Hepatocyte (in vitro differentiated cells): ENCODE results near the gene ARHGAP6. TPM values are rescaled to one million over a fixed set of nuclear protein-coding genes. Genes with fewer than 3 reads are reported as not detected.

Source experiments
- DNase-seq: peaks from one replicate; pipeline ENCODE4 v3.0.0-alpha.2; 2016; ENCODE audit warnings: low spot score
- H2AFZ ChIP-seq: fragments of 200-600 bp; sonication (generic); 2 replicates; pipeline ENCODE4 v1.6.0; 2016; ENCODE audit warnings: antibody characterized with exemption, mild to moderate bottlenecking
- H3K27ac ChIP-seq: fragments of 200-600 bp; sonication (generic); 2 replicates; pipeline ENCODE4 v1.5.1; 2016; ENCODE audit warnings: mild to moderate bottlenecking
- H3K27me3 ChIP-seq: fragments of 200-600 bp; sonication (generic); 2 replicates; pipeline ENCODE4 v1.6.1; 2016
- H3K36me3 ChIP-seq: fragments of 200-600 bp; sonication (generic); replicated peaks from 2 replicates; pipeline ENCODE4 v1.5.1; 2016; ENCODE audit warnings: low read depth; ENCODE audit not compliant: insufficient read depth
- H3K4me1 ChIP-seq: fragments of 200-600 bp; sonication (generic); 2 replicates; pipeline ENCODE4 v1.5.1; 2016; ENCODE audit warnings: mild to moderate bottlenecking, moderate library complexity; ENCODE audit not compliant: insufficient read depth
- H3K4me2 ChIP-seq: fragments of 200-600 bp; sonication (generic); 2 replicates; pipeline ENCODE4 v1.6.0; 2016
- H3K4me3 ChIP-seq: fragments of 200-600 bp; sonication (generic); 2 replicates; pipeline ENCODE4 v1.5.1; 2016; ENCODE audit warnings: mild to moderate bottlenecking
- H3K79me2 ChIP-seq: fragments of 200-600 bp; sonication (generic); 2 replicates; pipeline ENCODE4 v1.6.0; 2017; ENCODE audit warnings: mild to moderate bottlenecking
- H3K9me2 ChIP-seq: fragments of 200-600 bp; sonication (generic); replicated peaks from 2 replicates; pipeline ENCODE4 v1.6.0; 2017; ENCODE audit warnings: mild to moderate bottlenecking; ENCODE audit not compliant: insufficient read depth
- H3K9me3 ChIP-seq: fragments of 200-600 bp; sonication (generic); 2 replicates; pipeline ENCODE4 v1.5.1; 2016; ENCODE audit warnings: low read depth, mild to moderate bottlenecking
- H4K20me1 ChIP-seq: fragments of 200-600 bp; sonication (generic); 2 replicates; pipeline ENCODE4 v1.6.0; 2016; ENCODE audit warnings: mild to moderate bottlenecking; ENCODE audit not compliant: insufficient read depth, poor library complexity, severe bottlenecking
- EZH2 ChIP-seq: fragments of 200-600 bp; sonication (generic); IDR thresholded peaks from 2 replicates; pipeline ENCODE4 v1.6.1; 2016; ENCODE audit warnings: antibody characterized with exemption, mild to moderate bottlenecking, borderline replicate concordance
- EZH2phosphoT487 ChIP-seq: fragments of 200-600 bp; sonication (generic); IDR thresholded peaks from one replicate; pipeline ENCODE4 v1.6.1; 2018; ENCODE audit warnings: antibody characterized with exemption, mild to moderate bottlenecking, low read depth, moderate library complexity; ENCODE audit not compliant: unreplicated experiment, severe bottlenecking
- WGBS: methylation state at CpG from one replicate; pipeline ENCODE4 v1.1.6; 2016; ENCODE audit warnings: low lambda C conversion rate; ENCODE audit errors: missing lambda C conversion rate; 5-methylcytosine and 5-hydroxymethylcytosine counted together
- polyA plus RNA-seq: library from polyadenylated mRNA; unstranded; fragments of >200 nt; fragmentation: Nextera tagmentation; extraction: Ambion mirVana; gene quantifications from 2 replicates; pipeline ENCODE4 v1.2.1, GENCODE V29; 2016
- total RNA-seq: library from RNA; depleted of rRNA; stranded (reverse); fragments of >200 nt; gene quantifications from 2 replicates; pipeline ENCODE4 v1.2.3, GENCODE V29; 2014
- TF ChIP-seq, protein P1 (sequence below): fragments of 200-600 bp; sonication (generic); IDR thresholded peaks from 2 replicates; pipeline ENCODE4 v1.5.1; 2016; ENCODE audit warnings: antibody characterized with exemption, mild to moderate bottlenecking; ENCODE audit not compliant: poor library complexity

Gene ARHGAP6
- total and polyA plus RNA-seq, 2 experiments from 2014 or later = 4.9 to 6.9 TPM

- H4K20me1 ChIP-seq = no peaks in the 10 kb centered on the region
- TF ChIP-seq EZH2 = no peak
- no peak for TF ChIP-seq EZH2phosphoT487
- TF ChIP-seq, protein P1, sequence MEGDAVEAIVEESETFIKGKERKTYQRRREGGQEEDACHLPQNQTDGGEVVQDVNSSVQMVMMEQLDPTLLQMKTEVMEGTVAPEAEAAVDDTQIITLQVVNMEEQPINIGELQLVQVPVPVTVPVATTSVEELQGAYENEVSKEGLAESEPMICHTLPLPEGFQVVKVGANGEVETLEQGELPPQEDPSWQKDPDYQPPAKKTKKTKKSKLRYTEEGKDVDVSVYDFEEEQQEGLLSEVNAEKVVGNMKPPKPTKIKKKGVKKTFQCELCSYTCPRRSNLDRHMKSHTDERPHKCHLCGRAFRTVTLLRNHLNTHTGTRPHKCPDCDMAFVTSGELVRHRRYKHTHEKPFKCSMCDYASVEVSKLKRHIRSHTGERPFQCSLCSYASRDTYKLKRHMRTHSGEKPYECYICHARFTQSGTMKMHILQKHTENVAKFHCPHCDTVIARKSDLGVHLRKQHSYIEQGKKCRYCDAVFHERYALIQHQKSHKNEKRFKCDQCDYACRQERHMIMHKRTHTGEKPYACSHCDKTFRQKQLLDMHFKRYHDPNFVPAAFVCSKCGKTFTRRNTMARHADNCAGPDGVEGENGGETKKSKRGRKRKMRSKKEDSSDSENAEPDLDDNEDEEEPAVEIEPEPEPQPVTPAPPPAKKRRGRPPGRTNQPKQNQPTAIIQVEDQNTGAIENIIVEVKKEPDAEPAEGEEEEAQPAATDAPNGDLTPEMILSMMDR = no peak
- H3K4me3 ChIP-seq = peak overlapping the region; percentile 26
- H3K27ac ChIP-seq = no peak overlapping the region
- H3K9me3 ChIP-seq = no peaks in the 10 kb centered on the region
- no peak overlapping the region for H2AFZ ChIP-seq
- peak overlapping the region; percentile 85 for H3K4me2 ChIP-seq
- 47% methylated on average over 67 of the region's 73 CpGs for WGBS
- DNase-seq = peak; percentile 18
- H3K36me3 ChIP-seq = no peaks in the 10 kb centered on the region
- no peaks in the 10 kb centered on the region for H3K4me1 ChIP-seq
- H3K79me2 ChIP-seq = peaks cover 9% of the 10 kb centered on the region
- H3K9me2 ChIP-seq = no peaks in the 10 kb centered on the region
- peaks cover 5% of the 10 kb centered on the region for H3K27me3 ChIP-seq
These were observed 1.2 kb downstream of the ARHGAP6 start for GRCh38 chrX:11664211-11665167.

- H2AFZ ChIP-seq = no peak overlapping the region
These were observed 1.9 kb downstream of the ARHGAP6 start for GRCh38 chrX:11663875-11664210.

GRCh38 chrX:11655282-11656015, 10.3 kb downstream of the ARHGAP6 start:
- Histone ChIP-seq H4K20me1 (no peaks in the 10 kb centered on the region), H3K36me3 (no peaks in the 10 kb centered on the region)

More at GRCh38 chrX:11663875-11664210, 1.9 kb downstream of the ARHGAP6 start:
- Histone ChIP-seq H3K27me3 (peaks cover 5% of the 10 kb centered on the region), H3K27ac (no peak overlapping the region), H3K79me2 (peaks cover 9% of the 10 kb centered on the region), H3K4me2 (peak overlapping the region; percentile 85), H3K36me3 (no peaks in the 10 kb centered on the region), H3K4me3 (no peak overlapping the region), H3K9me3 (no peaks in the 10 kb centered on the region), H4K20me1 (no peaks in the 10 kb centered on the region), H3K9me2 (no peaks in the 10 kb centered on the region), H3K4me1 (no peaks in the 10 kb centered on the region)
- no peak for TF ChIP-seq EZH2
- TF ChIP-seq, protein P1 = no peak
- TF ChIP-seq EZH2phosphoT487 = no peak
- DNase-seq = peak; percentile 10
- WGBS = 34% methylated on average over 6 of the region's 6 CpGs

More at GRCh38 chrX:11655282-11656015, 10.3 kb downstream of the ARHGAP6 start:
- no peaks in the 10 kb centered on the region for H3K9me3 ChIP-seq
- no peak overlapping the region for H2AFZ ChIP-seq
- no peaks in the 10 kb centered on the region for H3K4me1 ChIP-seq
- 61% methylated on average over 7 of the region's 7 CpGs for WGBS
- H3K4me2 ChIP-seq = no peak overlapping the region
- no peak for TF ChIP-seq EZH2
- no peak for TF ChIP-seq EZH2phosphoT487
- TF ChIP-seq, protein P1 = no peak
- H3K27ac ChIP-seq = no peak overlapping the region
- DNase-seq = no peak
- H3K4me3 ChIP-seq = no peak overlapping the region
- H3K79me2 ChIP-seq = no peaks in the 10 kb centered on the region
- no peaks in the 10 kb centered on the region for H3K27me3 ChIP-seq
- no peaks in the 10 kb centered on the region for H3K9me2 ChIP-seq
